ENCODE data around the gene ABCA12.
A peak's percentile ranks its signal among the peaks of the same experiment; 100 is the strongest.

The ABCA12 gene

DNA sequence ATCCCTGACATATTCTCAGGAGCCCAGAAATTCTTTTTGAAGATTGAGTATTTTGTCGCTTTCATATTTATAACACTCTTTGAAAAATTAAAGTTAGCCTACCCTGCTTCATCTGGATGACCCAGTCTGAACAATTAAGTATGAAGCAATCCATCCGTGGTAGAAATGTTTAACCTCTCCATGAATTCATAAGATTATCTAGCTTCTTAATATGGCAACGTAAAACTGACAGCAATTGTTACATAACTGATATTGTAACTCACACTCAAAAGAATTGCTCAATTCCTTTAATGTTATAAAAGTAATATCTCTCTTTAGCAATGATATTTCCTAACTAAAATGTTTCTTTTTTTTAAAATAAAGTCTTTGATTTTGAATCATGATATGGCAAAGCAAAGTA lies 7.2 kb upstream of the ABCA12 start:
- POLR2A ChIA-PET (ENCODE audit: low non-redundant PET), result no interaction called here
- CTCF ChIA-PET, result no interaction called here
- H3K27ac ChIP-seq, result peak overlapping the region; percentile 32; the same call in 1 of the 2 replicates
- no peak for DNase-seq (ENCODE audit: low spot score)
- no peak for TF ChIP-seq CTCF (conservative IDR thresholded peaks at IDR 0.05; ENCODE audit: low read depth)

DNA sequence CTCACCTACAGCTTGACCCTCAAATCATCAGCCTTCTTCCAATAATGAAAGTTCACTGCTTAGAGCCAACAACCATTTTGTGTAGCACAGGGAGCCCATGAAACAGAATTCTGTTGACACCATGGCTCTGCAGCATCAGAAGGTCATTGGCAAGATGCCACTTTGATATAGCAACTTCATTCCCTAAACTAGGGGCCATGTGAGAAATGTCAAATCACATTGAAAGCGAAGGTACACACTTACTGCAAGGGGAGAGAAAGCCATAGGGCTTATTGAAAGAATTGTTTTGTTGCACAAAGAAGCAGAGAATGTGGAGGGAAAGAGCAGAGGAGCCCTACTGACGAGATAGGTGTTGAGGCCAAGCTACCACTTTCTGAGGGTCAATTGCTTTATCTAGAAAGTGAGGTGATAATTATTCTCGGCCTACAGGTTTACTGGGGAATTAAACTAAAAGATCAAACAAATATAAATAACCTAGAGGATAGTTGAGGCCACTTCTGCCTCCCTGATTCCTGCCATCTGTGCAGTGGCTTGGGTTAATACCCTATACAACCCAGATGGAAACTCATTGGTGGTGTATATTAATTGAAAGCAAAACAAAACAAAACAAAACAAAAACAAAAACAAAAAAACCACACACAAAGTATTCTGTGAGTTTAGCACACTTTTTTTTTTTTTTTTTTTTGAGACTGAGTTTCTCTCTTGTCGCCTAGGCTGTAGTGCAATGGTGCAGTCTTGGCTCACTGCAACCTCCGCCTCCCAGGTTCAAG lies 5.9 kb upstream of the ABCA12 start:
- POLR2A ChIA-PET (ENCODE audit: low non-redundant PET), result no interaction called here
- H3K27ac ChIP-seq, result no peak overlapping the region
- no peak for DNase-seq (ENCODE audit: low spot score)
- CTCF ChIA-PET, result interaction anchor here (0.6 kb wide), 1 partner anchor 365 kb away, joined by 3 read pairs; no protein-coding TSS in a partner anchor
- no peak for TF ChIP-seq CTCF (conservative IDR thresholded peaks at IDR 0.05; ENCODE audit: low read depth)

DNA sequence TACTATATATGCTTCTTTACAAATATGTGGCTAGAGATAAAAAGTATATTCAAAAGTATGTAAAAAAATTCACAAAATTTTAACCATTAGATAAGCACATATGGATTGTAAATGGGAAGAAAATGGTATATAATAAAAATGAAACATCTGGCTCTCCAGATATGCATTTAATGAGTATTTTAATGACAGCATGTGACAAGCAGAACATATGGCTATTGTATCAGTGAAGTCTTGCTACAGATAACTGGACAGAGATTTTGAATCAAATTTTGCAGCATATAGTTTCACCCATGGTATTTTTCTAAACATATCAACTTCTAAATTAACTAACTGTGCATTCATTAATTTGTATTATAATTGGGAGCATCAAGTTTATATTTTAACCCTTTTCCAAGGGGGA lies 5.0 kb upstream of the ABCA12 start:
- no peak for DNase-seq (ENCODE audit: low spot score)
- POLR2A ChIA-PET (ENCODE audit: low non-redundant PET), result no interaction called here
- no peak for TF ChIP-seq CTCF (conservative IDR thresholded peaks at IDR 0.05; ENCODE audit: low read depth)
- no peak overlapping the region for H3K27ac ChIP-seq
- CTCF ChIA-PET, result interaction anchor here (0.7 kb wide), 1 partner anchor 45 kb away, joined by 6 read pairs; no protein-coding TSS in a partner anchor

DNA sequence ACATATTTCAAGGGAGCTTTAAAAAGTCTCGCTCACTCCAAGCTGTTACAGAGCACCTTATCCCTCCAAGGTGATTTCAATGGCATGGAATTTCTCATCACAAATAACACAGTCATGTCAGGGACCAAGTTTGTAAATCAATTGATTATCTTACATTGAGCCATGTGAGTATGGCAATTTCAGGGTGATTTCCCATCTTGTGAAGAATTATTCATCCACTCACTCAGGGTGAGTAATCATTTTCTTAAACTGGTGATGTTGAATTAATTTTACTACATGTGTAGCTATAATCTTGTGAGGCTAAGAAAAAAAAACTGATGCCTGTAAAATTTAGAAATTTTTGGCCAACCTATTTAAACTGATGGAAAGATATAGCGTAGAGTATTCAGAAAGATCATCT lies 3.3 kb upstream of the ABCA12 start:
- ChIA-PET CTCF (interaction anchor here (0.6 to 1.0 kb wide), 2 partner anchors 128 to 1023 kb away, joined by 3 read pairs; no protein-coding TSS in a partner anchor), POLR2A (ENCODE audit: low non-redundant PET) (no interaction called here)
- DNase-seq (ENCODE audit: low spot score), result no peak
- TF ChIP-seq CTCF (conservative IDR thresholded peaks at IDR 0.05; ENCODE audit: low read depth), result no peak
- H3K27ac ChIP-seq, result no peak overlapping the region

- POLR2A ChIA-PET (ENCODE audit: low non-redundant PET), result no interaction called here
- DNase-seq (ENCODE audit: low spot score), result no peak
- H3K27ac ChIP-seq, result no peak overlapping the region
- TF ChIP-seq CTCF (conservative IDR thresholded peaks at IDR 0.05; ENCODE audit: low read depth), result no peak
- CTCF ChIA-PET, result no interaction called here
Observed at GRCh38 chr2:215140166-215140707, 1.8 kb upstream of the ABCA12 start.

DNA sequence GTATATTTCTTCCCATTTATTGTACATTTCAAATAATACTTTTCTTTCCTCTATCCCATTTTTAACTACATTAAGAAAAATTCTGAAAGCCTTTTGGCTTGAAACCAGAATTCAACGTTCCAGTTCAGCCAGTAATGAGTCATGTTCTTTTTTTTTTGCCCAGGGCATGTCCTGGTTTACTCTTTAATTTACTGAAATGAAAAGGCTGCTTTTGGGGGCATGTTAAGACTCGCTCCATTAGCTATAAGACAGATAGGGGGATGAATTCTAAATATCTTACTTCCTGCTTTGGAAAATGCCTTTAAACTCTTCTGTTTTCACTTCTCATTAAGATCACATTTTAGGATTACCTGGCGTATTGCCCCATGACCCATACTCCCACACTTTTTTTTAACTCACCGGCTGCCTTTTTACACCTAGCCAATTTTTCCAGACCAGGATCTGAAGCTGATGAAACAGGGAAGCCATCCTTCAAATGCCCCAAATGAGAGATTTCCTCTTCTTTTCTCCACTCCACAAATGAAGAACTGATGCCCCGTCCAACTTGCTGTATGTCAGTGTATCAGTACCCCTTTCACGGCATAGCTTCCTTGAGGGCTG lies 585 bp downstream of the ABCA12 start:
- POLR2A ChIA-PET (ENCODE audit: low non-redundant PET), result interaction anchor here (0.6 kb wide), 1 partner anchor 174 kb away, joined by 10 read pairs; the partner anchor contains the start of gene ATIC
- no peak for TF ChIP-seq CTCF (conservative IDR thresholded peaks at IDR 0.05; ENCODE audit: low read depth)
- peak overlapping the region; percentile 70 for H3K27ac ChIP-seq
- CTCF ChIA-PET, result no interaction called here
- DNase-seq (ENCODE audit: low spot score), result peak; percentile 92
